ENCODE data around the gene NTN3.
A peak's percentile ranks its signal among the peaks of the same experiment; 100 is the strongest.

Gene NTN3

DNA sequence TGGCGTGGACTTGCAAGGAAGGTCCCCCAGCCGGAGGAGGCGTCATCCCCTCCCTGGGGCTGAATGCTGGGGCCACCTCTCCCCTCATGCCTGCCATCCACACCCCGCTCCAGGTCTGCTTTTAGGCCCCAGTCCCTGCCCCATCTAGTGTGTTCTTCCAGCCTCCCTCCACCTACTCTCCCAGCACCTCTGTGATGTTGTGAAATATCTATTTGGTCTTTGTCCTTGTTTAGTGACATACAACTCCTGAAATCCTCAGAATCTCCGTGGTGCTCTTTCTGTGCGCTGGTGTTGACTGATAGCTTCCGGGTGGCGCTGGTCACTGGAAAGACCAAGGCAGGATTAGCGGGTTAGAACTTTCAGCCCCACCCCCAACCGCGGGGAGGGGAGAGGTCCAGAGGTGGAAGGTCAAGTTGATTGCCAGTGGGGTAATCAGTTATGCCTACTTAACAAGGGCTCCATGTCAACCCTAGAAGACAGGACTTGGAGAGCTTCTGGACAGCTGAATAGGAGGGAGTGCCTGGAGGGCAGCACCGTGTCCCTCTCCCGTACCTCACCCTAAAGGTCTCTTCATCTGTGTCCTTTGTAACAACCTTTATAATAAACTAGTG, 13.9 kb downstream of the NTN3 start:
- Histone ChIP-seq H3K9me3 (ENCODE audit: control insufficient read depth in 5 of 5, low read length in 5 of 5) (no peaks in the 10 kb centered on the region), H3K4me3 (ENCODE audit: low read depth in 1 of 5, low read length in 5 of 5) (no peak overlapping the region), H3K27ac (ENCODE audit: low read depth, low read length) (no peak overlapping the region), H3K9ac (ENCODE audit: low read length in 5 of 5) (peak overlapping the region in 2 of 5 donors; percentile 4 to 27), H3K36me3 (ENCODE audit: control insufficient read depth in 5 of 5, insufficient read depth in 5 of 5, low read length in 5 of 5) (peaks cover 0 to 7% (median under 1%) of the 10 kb centered on the region in 5 donors), H3K27me3 (ENCODE audit: control insufficient read depth in 5 of 5, insufficient read depth in 4 of 5, low read length in 5 of 5) (no peaks in the 10 kb centered on the region), H3K4me1 (ENCODE audit: control insufficient read depth in 5 of 5, insufficient read depth in 5 of 5, low read length in 5 of 5) (peaks cover 5 to 57% (median 41%) of the 10 kb centered on the region in 5 donors)

DNA sequence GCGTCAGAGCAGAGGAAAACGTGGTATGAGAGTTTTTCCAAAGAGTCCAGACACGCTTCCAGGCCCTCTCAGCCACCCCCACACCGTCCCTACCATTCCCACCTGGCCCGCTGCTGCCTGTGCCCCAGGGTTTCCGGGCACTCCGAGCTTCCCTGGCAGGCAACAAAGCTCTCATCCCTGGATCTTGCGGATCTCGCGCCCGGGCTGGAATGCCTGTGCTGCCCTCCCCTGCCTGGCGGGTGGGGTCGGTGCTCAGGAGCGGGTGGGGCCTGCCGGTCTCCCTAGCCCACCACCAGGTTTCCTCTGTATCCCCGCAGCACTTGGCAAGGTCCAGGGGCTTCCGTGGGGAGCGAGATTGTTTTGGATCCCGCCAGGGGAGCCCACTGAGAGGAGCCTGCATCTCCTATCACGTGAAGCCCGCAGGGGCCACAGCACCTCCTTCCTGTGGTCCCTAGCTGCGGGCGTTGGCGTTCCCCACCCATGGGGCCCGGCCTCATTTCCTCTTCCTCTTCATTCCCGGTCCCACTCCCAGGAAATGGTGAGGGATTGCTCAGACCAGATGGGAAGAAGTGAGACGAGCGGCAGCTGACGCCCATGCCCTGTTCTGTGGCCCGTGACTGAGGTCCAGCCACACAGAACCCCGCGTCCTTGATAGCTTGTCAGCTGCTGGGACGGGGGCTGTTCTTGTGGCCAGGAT, 14.9 kb downstream of the NTN3 start:
- Histone ChIP-seq H3K9ac (ENCODE audit: low read length in 5 of 5) (peak overlapping the region in 2 of 5 donors; percentile 36 to 37), H3K36me3 (ENCODE audit: control insufficient read depth in 5 of 5, insufficient read depth in 5 of 5, low read length in 5 of 5) (peaks cover 0 to 16% (median 7%) of the 10 kb centered on the region in 5 donors), H3K27ac (ENCODE audit: low read depth, low read length) (no peak overlapping the region), H3K4me1 (ENCODE audit: control insufficient read depth in 5 of 5, insufficient read depth in 5 of 5, low read length in 5 of 5) (peaks cover 5 to 57% (median 41%) of the 10 kb centered on the region in 5 donors), H3K9me3 (ENCODE audit: control insufficient read depth in 5 of 5, low read length in 5 of 5) (no peaks in the 10 kb centered on the region), H3K4me3 (ENCODE audit: low read depth in 1 of 5, low read length in 5 of 5) (no peak overlapping the region), H3K27me3 (ENCODE audit: control insufficient read depth in 5 of 5, insufficient read depth in 4 of 5, low read length in 5 of 5) (no peaks in the 10 kb centered on the region)

DNA sequence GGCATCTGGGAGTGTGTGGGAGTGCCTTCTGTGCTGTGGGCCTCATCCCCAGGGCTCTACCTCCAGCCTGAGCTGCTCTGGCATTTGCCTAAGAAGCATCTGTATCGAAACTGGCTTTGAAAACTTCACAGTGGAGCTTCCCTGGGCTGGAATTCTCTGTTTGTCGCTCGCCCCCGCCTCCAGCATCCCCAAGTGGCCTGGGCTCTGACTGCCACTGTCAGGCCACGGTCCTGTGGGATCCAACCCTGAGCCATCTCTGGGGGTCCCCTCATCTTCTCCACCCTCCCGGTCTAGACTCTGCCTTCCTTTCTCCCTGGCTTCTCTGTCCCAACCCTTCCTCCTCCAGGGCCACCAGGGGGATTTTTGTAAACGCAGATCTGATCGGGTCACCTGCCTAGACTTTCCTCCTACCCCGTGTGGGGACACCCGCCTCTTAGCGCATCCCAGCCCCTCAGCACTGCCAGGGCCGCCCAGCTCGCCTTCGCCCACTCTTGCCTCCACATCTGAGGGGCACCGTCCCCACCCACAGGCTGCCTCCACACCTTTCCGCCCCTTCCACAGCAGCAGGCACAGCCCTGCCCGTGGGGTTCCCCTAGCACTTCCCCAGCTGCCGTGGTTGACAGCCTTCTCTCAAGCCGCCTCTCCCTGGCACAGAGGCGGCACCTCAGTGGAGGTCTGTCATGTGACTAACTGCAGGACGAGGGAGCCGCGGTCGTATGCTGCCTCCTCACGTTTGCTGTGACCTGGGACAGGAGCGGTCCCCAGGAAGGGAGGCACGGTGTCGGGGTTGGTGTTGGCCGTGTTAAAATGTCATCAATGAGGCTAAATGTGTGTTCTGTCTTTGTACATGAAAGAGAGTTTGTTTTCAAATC, 15.8 kb downstream of the NTN3 start:
- Histone ChIP-seq H3K9ac (ENCODE audit: low read length in 5 of 5) (peak overlapping the region in 2 of 5 donors; percentile 36 to 37), H3K9me3 (ENCODE audit: control insufficient read depth in 5 of 5, low read length in 5 of 5) (no peaks in the 10 kb centered on the region), H3K27ac (ENCODE audit: low read depth, low read length) (no peak overlapping the region), H3K36me3 (ENCODE audit: control insufficient read depth in 5 of 5, insufficient read depth in 5 of 5, low read length in 5 of 5) (peaks cover 0 to 16% (median 7%) of the 10 kb centered on the region in 5 donors), H3K27me3 (ENCODE audit: control insufficient read depth in 5 of 5, insufficient read depth in 4 of 5, low read length in 5 of 5) (no peaks in the 10 kb centered on the region), H3K4me1 (ENCODE audit: control insufficient read depth in 5 of 5, insufficient read depth in 5 of 5, low read length in 5 of 5) (peaks cover 5 to 57% (median 41%) of the 10 kb centered on the region in 5 donors), H3K4me3 (ENCODE audit: low read depth in 1 of 5, low read length in 5 of 5) (no peak overlapping the region)

DNA sequence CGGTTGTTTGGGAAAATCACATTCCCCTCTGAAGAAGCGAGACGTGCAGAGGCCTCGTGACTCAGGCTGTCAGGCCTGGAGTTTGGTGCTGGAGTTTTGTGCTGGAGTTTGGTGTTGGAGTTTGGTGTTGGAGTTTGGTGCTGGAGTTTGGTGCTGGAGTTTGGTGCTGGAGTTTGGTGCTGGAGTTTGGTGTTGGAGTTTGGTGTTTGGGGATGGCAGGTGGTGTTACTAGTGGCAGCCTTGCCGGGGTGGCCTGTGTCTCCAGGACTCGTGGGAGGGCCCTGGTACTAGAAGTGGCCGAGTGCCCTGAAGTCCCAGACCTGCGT, 16.4 kb downstream of the NTN3 start:
- H3K36me3 ChIP-seq (ENCODE audit: control insufficient read depth in 5 of 5, insufficient read depth in 5 of 5, low read length in 5 of 5), result peaks cover 0 to 16% (median 8%) of the 10 kb centered on the region in 5 donors
- H3K27me3 ChIP-seq (ENCODE audit: control insufficient read depth in 5 of 5, insufficient read depth in 4 of 5, low read length in 5 of 5), result no peaks in the 10 kb centered on the region
- H3K4me3 ChIP-seq (ENCODE audit: low read depth in 1 of 5, low read length in 5 of 5), result no peak overlapping the region
- no peak overlapping the region for H3K9ac ChIP-seq (ENCODE audit: low read length in 5 of 5)
- H3K9me3 ChIP-seq (ENCODE audit: control insufficient read depth in 5 of 5, low read length in 5 of 5), result no peaks in the 10 kb centered on the region
- H3K4me1 ChIP-seq (ENCODE audit: control insufficient read depth in 5 of 5, insufficient read depth in 5 of 5, low read length in 5 of 5), result peaks cover 5 to 52% (median 39%) of the 10 kb centered on the region in 5 donors
- H3K27ac ChIP-seq (ENCODE audit: low read depth, low read length), result no peak overlapping the region

DNA sequence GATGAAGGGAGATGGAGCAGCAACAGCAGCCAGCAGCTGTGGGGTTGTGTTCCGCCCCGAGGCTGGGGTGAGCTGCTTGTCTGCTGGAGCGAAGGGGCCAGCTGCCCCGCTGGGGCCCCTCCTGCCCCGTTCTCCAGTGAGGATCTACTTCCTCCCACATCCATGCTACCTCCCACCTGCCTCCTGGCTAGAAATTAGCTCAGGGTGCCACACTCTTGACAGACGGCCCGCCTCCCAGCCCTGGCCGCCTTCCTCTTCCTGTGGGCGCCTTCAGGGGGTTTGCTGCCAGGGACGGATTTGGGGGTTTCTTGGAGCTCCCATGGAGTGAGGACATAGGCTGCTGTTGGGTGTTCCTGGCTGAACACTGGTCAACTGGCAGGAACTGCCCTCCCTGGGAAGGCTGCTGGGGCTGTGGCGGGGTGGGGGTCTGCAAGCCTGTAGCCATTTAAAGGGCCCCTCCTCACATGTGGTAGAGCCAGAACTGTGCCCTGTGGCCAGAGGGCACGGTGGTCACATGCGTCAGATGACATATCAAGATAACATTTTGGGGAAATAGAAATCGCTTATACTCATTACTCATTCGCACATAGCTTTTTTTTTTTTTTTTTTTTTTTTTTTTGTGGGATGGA, 16.9 kb downstream of the NTN3 start:
- Histone ChIP-seq H3K27ac (ENCODE audit: low read depth, low read length) (no peak overlapping the region), H3K4me3 (ENCODE audit: low read depth in 1 of 5, low read length in 5 of 5) (no peak overlapping the region), H3K4me1 (ENCODE audit: control insufficient read depth in 5 of 5, insufficient read depth in 5 of 5, low read length in 5 of 5) (peaks cover 3 to 47% (median 33%) of the 10 kb centered on the region in 5 donors), H3K36me3 (ENCODE audit: control insufficient read depth in 5 of 5, insufficient read depth in 5 of 5, low read length in 5 of 5) (peaks cover 0 to 16% (median 8%) of the 10 kb centered on the region in 5 donors), H3K27me3 (ENCODE audit: control insufficient read depth in 5 of 5, insufficient read depth in 4 of 5, low read length in 5 of 5) (no peaks in the 10 kb centered on the region), H3K9me3 (ENCODE audit: control insufficient read depth in 5 of 5, low read length in 5 of 5) (no peaks in the 10 kb centered on the region), H3K9ac (ENCODE audit: low read length in 5 of 5) (peak overlapping the region in 2 of 5 donors; percentile 25 to 31)

DNA sequence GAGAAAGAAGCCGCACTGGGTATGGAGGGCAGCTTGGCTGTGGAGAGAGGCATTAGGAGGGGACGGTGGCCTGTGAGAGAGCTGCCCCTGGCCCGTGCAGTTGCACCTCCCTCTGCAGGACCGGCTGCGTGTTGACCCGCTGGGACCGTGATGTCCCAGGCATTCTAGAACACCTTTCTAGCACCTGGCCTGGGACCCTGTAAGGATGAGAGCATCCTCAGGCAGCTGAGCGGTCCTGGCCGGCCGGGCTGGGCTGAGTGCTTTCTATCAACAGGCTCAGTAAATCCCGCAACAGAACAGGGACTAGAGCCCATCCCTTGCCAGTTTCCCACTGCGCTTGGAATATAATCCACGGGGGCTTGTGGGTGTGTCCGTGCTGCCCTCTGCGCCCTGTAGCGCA, 18.5 kb downstream of the NTN3 start:
- Histone ChIP-seq H3K4me3 (ENCODE audit: low read depth in 1 of 5, low read length in 5 of 5) (no peak overlapping the region), H3K9ac (ENCODE audit: low read length in 5 of 5) (no peak overlapping the region), H3K27ac (ENCODE audit: low read depth, low read length) (no peak overlapping the region), H3K27me3 (ENCODE audit: control insufficient read depth in 5 of 5, insufficient read depth in 4 of 5, low read length in 5 of 5) (no peaks in the 10 kb centered on the region), H3K9me3 (ENCODE audit: control insufficient read depth in 5 of 5, low read length in 5 of 5) (no peaks in the 10 kb centered on the region), H3K36me3 (ENCODE audit: control insufficient read depth in 5 of 5, insufficient read depth in 5 of 5, low read length in 5 of 5) (peaks cover 0 to 16% (median 8%) of the 10 kb centered on the region in 5 donors), H3K4me1 (ENCODE audit: control insufficient read depth in 5 of 5, insufficient read depth in 5 of 5, low read length in 5 of 5) (peaks cover 0 to 41% (median 24%) of the 10 kb centered on the region in 5 donors)

DNA sequence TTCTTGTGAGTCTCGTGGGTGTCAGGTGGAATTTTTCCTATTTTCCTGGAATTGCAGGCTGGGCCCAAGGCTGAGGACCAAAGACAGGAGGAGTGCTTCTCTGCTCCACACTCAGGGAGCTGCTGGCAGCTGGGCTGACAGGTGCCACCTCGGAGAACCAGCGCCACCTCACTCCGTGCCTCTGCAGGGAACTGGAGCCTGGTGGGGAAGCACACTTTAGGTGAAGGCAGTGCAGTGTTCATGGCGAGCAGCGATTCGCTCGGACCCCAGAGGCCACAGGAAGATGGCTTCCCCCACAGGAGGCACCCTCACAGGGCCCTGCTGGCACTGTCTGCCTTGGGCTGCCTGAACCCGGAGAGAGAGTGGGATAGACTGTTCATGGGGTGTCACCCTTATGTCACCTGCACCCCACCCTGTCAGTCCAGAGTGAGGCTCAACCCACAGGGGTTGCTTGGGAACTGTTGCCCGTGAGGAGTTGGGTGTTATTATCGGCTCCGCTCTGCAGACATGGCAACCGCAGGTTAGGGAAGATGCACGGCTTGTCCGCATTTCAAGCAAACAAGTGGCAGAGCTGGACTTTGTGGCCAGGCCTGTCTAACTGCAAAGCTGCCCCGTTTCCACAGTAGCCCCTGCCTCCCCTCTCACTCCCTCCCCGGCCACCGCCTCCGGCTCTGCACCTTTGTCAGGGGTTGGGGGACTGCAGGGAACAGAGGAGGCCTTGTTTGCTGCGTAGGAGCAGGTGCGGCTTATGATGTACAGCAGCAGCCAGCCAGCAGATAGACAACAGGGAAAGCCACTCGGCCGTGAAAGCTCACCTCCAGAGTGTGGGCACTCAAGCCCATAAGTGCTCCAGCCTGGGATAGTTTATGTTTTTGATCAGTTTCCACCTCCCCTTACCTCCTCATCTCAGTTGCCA, 19.4 kb downstream of the NTN3 start:
- Histone ChIP-seq H3K36me3 (ENCODE audit: control insufficient read depth in 5 of 5, insufficient read depth in 5 of 5, low read length in 5 of 5) (peaks cover 0 to 15% (median 8%) of the 10 kb centered on the region in 5 donors), H3K27ac (ENCODE audit: low read depth, low read length) (no peak overlapping the region), H3K27me3 (ENCODE audit: control insufficient read depth in 5 of 5, insufficient read depth in 4 of 5, low read length in 5 of 5) (no peaks in the 10 kb centered on the region), H3K4me3 (ENCODE audit: low read depth in 1 of 5, low read length in 5 of 5) (no peak overlapping the region), H3K9ac (ENCODE audit: low read length in 5 of 5) (no peak overlapping the region), H3K4me1 (ENCODE audit: control insufficient read depth in 5 of 5, insufficient read depth in 5 of 5, low read length in 5 of 5) (peaks cover 0 to 32% (median 19%) of the 10 kb centered on the region in 5 donors), H3K9me3 (ENCODE audit: control insufficient read depth in 5 of 5, low read length in 5 of 5) (no peaks in the 10 kb centered on the region)

DNA sequence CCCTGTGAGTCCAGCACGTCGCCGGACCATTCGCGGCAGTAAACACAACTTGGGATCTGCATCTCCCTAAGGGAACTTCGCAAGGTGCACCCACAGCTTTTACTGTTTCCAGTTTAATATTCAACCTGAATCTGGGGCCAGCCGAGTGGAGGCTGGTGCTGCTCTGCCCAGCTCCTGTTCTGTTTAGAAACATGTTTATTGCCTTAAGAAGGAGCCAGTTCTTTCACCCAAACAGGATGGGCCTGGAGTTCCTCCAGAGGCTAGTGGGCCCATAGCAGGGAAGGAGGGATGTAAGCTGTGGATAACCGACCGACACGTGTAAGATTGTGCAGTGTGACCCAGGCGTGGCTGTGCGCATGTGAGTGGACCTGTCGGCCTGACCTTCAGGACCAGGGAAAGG, 21.2 kb downstream of the NTN3 start:
- no peak overlapping the region for H3K9ac ChIP-seq (ENCODE audit: low read length in 5 of 5)
- peaks cover 0 to 28% (median 19%) of the 10 kb centered on the region in 5 donors for H3K36me3 ChIP-seq (ENCODE audit: control insufficient read depth in 5 of 5, insufficient read depth in 5 of 5, low read length in 5 of 5)
- no peaks in the 10 kb centered on the region for H3K27me3 ChIP-seq (ENCODE audit: control insufficient read depth in 5 of 5, insufficient read depth in 4 of 5, low read length in 5 of 5)
- no peaks in the 10 kb centered on the region for H3K9me3 ChIP-seq (ENCODE audit: control insufficient read depth in 5 of 5, low read length in 5 of 5)
- H3K4me1 ChIP-seq (ENCODE audit: control insufficient read depth in 5 of 5, insufficient read depth in 5 of 5, low read length in 5 of 5), result peaks cover 2 to 24% (median 16%) of the 10 kb centered on the region in 5 donors
- H3K4me3 ChIP-seq (ENCODE audit: low read depth in 1 of 5, low read length in 5 of 5), result no peak overlapping the region
- no peak overlapping the region for H3K27ac ChIP-seq (ENCODE audit: low read depth, low read length)

DNA sequence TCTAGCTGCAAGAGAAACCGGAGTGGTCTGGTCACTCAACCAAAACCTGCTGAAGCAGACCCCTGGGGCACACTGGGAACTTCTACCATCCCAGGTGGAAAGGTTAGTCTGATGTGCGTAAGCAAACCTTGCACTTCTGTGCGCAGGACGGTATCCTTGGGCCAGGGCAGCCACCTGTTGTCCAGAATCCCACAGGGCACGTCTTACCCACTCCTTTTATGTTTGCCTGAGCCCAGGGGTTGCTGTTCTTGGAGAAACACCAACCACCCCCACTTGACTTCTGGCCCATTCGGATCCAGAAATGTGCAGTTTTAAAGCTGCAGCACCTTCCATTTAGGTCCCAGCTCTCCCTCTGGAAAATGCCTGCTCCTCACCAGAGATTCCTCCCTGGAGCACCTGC, 22.5 kb downstream of the NTN3 start:
- H3K27ac ChIP-seq (ENCODE audit: low read depth, low read length), result no peak overlapping the region
- no peak overlapping the region for H3K4me3 ChIP-seq (ENCODE audit: low read depth in 1 of 5, low read length in 5 of 5)
- peaks cover 0 to 36% (median 21%) of the 10 kb centered on the region in 5 donors for H3K36me3 ChIP-seq (ENCODE audit: control insufficient read depth in 5 of 5, insufficient read depth in 5 of 5, low read length in 5 of 5)
- no peaks in the 10 kb centered on the region for H3K9me3 ChIP-seq (ENCODE audit: control insufficient read depth in 5 of 5, low read length in 5 of 5)
- H3K9ac ChIP-seq (ENCODE audit: low read length in 5 of 5), result no peak overlapping the region
- no peaks in the 10 kb centered on the region for H3K27me3 ChIP-seq (ENCODE audit: control insufficient read depth in 5 of 5, insufficient read depth in 4 of 5, low read length in 5 of 5)
- peaks cover 9 to 29% (median 20%) of the 10 kb centered on the region in 5 donors for H3K4me1 ChIP-seq (ENCODE audit: control insufficient read depth in 5 of 5, insufficient read depth in 5 of 5, low read length in 5 of 5)

Data from subcutaneous abdominal adipose tissue (tissue), 5 donors.